Ishikawa (cell line): ENCODE data around the gene HSD11B1.

ENCODE experiments used
- CEBPB ChIP-seq: IDR thresholded peaks from 2 replicates; pipeline ENCODE4 v1.6.1; 2012
- CREB1 ChIP-seq: IDR thresholded peaks from 2 replicates; pipeline ENCODE4 v1.6.1; 2012; ENCODE audit warnings: low read depth
- EGR1 ChIP-seq: IDR thresholded peaks from 2 replicates; pipeline ENCODE4 v1.6.1; 2012
- EP300 ChIP-seq: IDR thresholded peaks from 2 replicates; pipeline ENCODE4 v1.6.1; 2012; ENCODE audit warnings: borderline replicate concordance
- FOXM1 ChIP-seq: IDR thresholded peaks from 2 replicates; pipeline ENCODE4 v1.6.1; 2012; ENCODE audit warnings: low read depth, borderline replicate concordance
- MAX ChIP-seq: IDR thresholded peaks from 2 replicates; pipeline ENCODE4 v1.6.1; 2012
- NFIC ChIP-seq: IDR thresholded peaks from 2 replicates; pipeline ENCODE4 v1.6.1; 2012
- RAD21 ChIP-seq: IDR thresholded peaks from 2 replicates; pipeline ENCODE4 v1.6.1; 2012; ENCODE audit warnings: low read depth
- REST ChIP-seq: IDR thresholded peaks from 2 replicates; pipeline ENCODE4 v1.6.1; 2012; ENCODE audit warnings: low read depth, mild to moderate bottlenecking
- TAF1 ChIP-seq: IDR thresholded peaks from 2 replicates; pipeline ENCODE4 v1.6.1; 2012; ENCODE audit warnings: low read depth, mild to moderate bottlenecking
- TEAD4 ChIP-seq: IDR thresholded peaks from 2 replicates; pipeline ENCODE4 v1.6.1; 2012
- USF1 ChIP-seq: IDR thresholded peaks from 2 replicates; pipeline ENCODE4 v1.6.1; 2012
- YY1 ChIP-seq: IDR thresholded peaks from 2 replicates; pipeline ENCODE4 v1.6.1; 2012; ENCODE audit warnings: low read depth
- ZBTB7A ChIP-seq: IDR thresholded peaks from 2 replicates; pipeline ENCODE4 v1.6.1; 2012; ENCODE audit warnings: low read depth

- TF ChIP-seq TAF1, result no peak
- TF ChIP-seq EP300, result no peak
- no peak for TF ChIP-seq MAX
- no peak for TF ChIP-seq REST
- no peak for TF ChIP-seq FOXM1
- TF ChIP-seq TEAD4, result no peak
- TF ChIP-seq CREB1, result no peak
- TF ChIP-seq YY1, result no peak
- TF ChIP-seq NFIC, result no peak
- no peak for TF ChIP-seq USF1
- no peak for TF ChIP-seq RAD21
- TF ChIP-seq EGR1, result no peak
- no peak for TF ChIP-seq ZBTB7A
- TF ChIP-seq CEBPB, result no peak
These were observed 29.0 kb upstream of the HSD11B1 start for GRCh38 chr1:209675565-209676154.
